Activated CD4-positive, alpha-beta memory T cell treated with anti-CD3 and anti-CD28 coated beads for 36 hours (primary cell): ENCODE results near the gene PUS7. TPM values are rescaled to one million over a fixed set of nuclear protein-coding genes. Genes with fewer than 3 reads are reported as not detected.
"Not testable (repeated sequence)": the region's sequence is repeated elsewhere in the genome, so short reads cannot be mapped to it uniquely, and the experiment has no call there.

Source experiments
- CTCF ChIA-PET: fragments of 350-600 bp; sonication (Branson Sonifier 250); formaldehyde crosslinking; loops from one replicate; lab custom pipeline; 2021; ENCODE audit warnings: antibody characterized with exemption, inconsistent platforms; lab: Charles Lee
- POLR2A ChIA-PET: fragments of 350-600 bp; sonication (Branson Sonifier 250); formaldehyde crosslinking; loops from one replicate; lab custom pipeline; 2021; ENCODE audit warnings: antibody characterized with exemption; lab: Charles Lee
- DNase-seq: peaks from one replicate; pipeline ENCODE4 v3.0.0-alpha.2; 2020
- H3K27ac Mint-ChIP-seq: one replicate; pipeline ENCODE4 v1.8.0; 2021; ENCODE audit warnings: mixed read lengths
- H3K27me3 Mint-ChIP-seq: one replicate; pipeline ENCODE4 v1.8.0; 2021; ENCODE audit warnings: mixed read lengths
- H3K36me3 Mint-ChIP-seq: one replicate; pipeline ENCODE4 v1.8.0; 2021; ENCODE audit warnings: mixed read lengths
- H3K4me1 Mint-ChIP-seq: one replicate; pipeline ENCODE4 v1.8.0; 2021; ENCODE audit warnings: low read depth, mixed read lengths
- H3K4me3 Mint-ChIP-seq: one replicate; pipeline ENCODE4 v1.8.0; 2021; ENCODE audit warnings: mild to moderate bottlenecking, mixed read lengths
- H3K9me3 Mint-ChIP-seq: one replicate; pipeline ENCODE4 v1.8.0; 2021; ENCODE audit warnings: mixed read lengths
- intact Hi-C: fragments of 100-400 bp; cut with micrococcal nuclease; formaldehyde crosslinking; loops from one replicate; pipeline ENCODE4 v1.15.1; 2023
- total RNA-seq, 2 experiments: library from RNA; stranded (reverse); gene quantifications; one replicate each; pipeline ENCODE4 v1.2.3, GENCODE V29; 2021

Gene PUS7
- total RNA-seq, 2 experiments from 2014 or later, result 16.9 to 20.3 TPM

DNA sequence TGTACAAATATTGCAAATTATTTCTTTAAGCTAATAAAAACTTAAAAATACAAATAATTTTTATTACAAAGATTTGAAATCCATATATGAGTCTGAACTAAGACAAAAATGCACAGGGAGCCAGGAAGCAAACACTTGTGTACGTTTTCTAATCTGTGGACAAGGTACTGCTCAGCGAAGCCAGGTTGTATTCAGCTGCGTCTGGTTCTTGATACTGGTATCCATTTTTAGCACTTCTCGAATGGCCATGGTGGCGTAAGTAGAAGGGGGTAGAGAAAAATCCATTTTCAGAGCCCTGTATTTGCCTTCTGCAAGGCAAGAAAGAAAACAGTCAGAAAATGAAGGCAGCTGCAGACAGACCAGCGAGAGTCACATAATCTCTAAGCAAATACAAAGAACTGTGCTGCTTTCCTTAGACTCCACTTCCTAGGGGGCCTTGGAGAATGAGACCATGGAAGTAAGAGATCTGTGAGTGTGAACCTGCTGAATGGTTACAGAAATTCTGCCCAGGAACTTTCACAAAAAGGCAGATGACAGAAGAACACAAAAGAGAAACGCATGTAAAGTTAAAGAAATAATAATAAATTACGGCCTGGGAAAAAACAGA is 64.3 kb downstream of the PUS7 start:
- Mint-ChIP-seq H3K27me3 (no peaks in the 10 kb centered on the region), H3K4me3 (no peak overlapping the region), H3K27ac (no peak overlapping the region), H3K4me1 (no peaks in the 10 kb centered on the region), H3K36me3 (peaks cover 26% of the 10 kb centered on the region), H3K9me3 (no peaks in the 10 kb centered on the region)
- ChIA-PET CTCF (no interaction called here), POLR2A (interaction anchor here (0.7 kb wide), 1 partner anchor 1611 kb away, joined by 4 read pairs; no protein-coding TSS in a partner anchor)
- intact Hi-C loops, result no loop called here
- no peak for DNase-seq

- H3K4me1 Mint-ChIP-seq, result peaks cover 10% of the 10 kb centered on the region
- H3K27me3 Mint-ChIP-seq, result no peaks in the 10 kb centered on the region
- no peaks in the 10 kb centered on the region for H3K9me3 Mint-ChIP-seq
- ChIA-PET POLR2A (no interaction called here), CTCF (no interaction called here)
- H3K4me3 Mint-ChIP-seq, result no peak overlapping the region
- DNase-seq, result no peak
- H3K36me3 Mint-ChIP-seq, result peaks cover 17% of the 10 kb centered on the region
- no peak overlapping the region for H3K27ac Mint-ChIP-seq
- intact Hi-C loops, result no loop called here
Measured at GRCh38 chr7:105454921-105455320, 67.2 kb downstream of the PUS7 start.

- CTCF ChIA-PET, result no interaction called here
- peaks cover 17% of the 10 kb centered on the region for H3K36me3 Mint-ChIP-seq
- POLR2A ChIA-PET, result interaction anchor here (1.1 kb wide), 1 partner anchor 15 kb away, joined by 4 read pairs; no protein-coding TSS in a partner anchor
- intact Hi-C loops, result no loop called here
- H3K9me3 Mint-ChIP-seq, result no peaks in the 10 kb centered on the region
- H3K4me1 Mint-ChIP-seq, result peaks cover 14% of the 10 kb centered on the region
- no peak for DNase-seq
- H3K4me3 Mint-ChIP-seq, result no peak overlapping the region
- H3K27me3 Mint-ChIP-seq, result no peaks in the 10 kb centered on the region
- no peak overlapping the region for H3K27ac Mint-ChIP-seq
Measured at GRCh38 chr7:105454095-105454747, 67.8 kb downstream of the PUS7 start.

- no peaks in the 10 kb centered on the region for H3K27me3 Mint-ChIP-seq
- peaks cover 30% of the 10 kb centered on the region for H3K4me1 Mint-ChIP-seq
- intact Hi-C loops, result no loop called here
- no peak overlapping the region for H3K4me3 Mint-ChIP-seq
- H3K9me3 Mint-ChIP-seq, result no peaks in the 10 kb centered on the region
- H3K36me3 Mint-ChIP-seq, result peaks cover 7% of the 10 kb centered on the region
- DNase-seq, result no peak
- POLR2A ChIA-PET, result no interaction called here
- no peak overlapping the region for H3K27ac Mint-ChIP-seq
- CTCF ChIA-PET, result no interaction called here
Measured at GRCh38 chr7:105452085-105452484, 70.0 kb downstream of the PUS7 start.

DNA sequence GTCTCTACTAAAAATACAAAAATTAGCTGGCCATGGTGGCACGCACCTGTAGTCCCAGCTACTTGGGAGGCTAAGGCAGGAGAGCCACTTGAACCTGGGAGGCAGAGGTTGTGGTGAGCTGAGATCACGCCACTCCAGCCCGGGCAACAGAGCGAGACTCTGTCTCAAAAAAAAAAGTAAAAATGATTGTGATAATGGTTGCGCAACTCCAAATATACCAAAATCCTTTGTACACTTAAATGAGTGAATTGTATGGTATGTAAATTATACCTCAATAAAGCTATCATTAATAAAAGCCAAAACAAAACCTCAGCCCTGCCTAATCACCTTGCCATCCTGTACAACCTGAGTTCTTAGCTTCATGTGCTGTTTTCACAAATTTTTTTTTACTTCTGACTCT is 71.2 kb downstream of the PUS7 start:
- intact Hi-C loops, H3K9me3 Mint-ChIP-seq, H3K27ac Mint-ChIP-seq, DNase-seq, H3K27me3 Mint-ChIP-seq, POLR2A ChIA-PET, H3K36me3 Mint-ChIP-seq, H3K4me3 Mint-ChIP-seq: not testable (repeated sequence)
- H3K4me1 Mint-ChIP-seq, result peaks cover 30% of the 10 kb centered on the region
- CTCF ChIA-PET, result interaction anchor here (0.7 to 1.1 kb wide), 3 partner anchors 21 to 576 kb away, joined by 3 to 7 read pairs (median 3); no protein-coding TSS in a partner anchor

GRCh38 chr7:105450177-105450861 is 71.8 kb downstream of the PUS7 start:
- ChIA-PET POLR2A (no interaction called here), CTCF (interaction anchor here (0.7 to 1.1 kb wide), 2 partner anchors 21 to 278 kb away, joined by 3 to 7 read pairs; no protein-coding TSS in a partner anchor)
- no peak overlapping the region for H3K4me3 Mint-ChIP-seq
- peak overlapping the region; percentile 24 for H3K27ac Mint-ChIP-seq
- H3K36me3 Mint-ChIP-seq, result no peaks in the 10 kb centered on the region
- H3K27me3 Mint-ChIP-seq, result no peaks in the 10 kb centered on the region
- intact Hi-C loops, result no loop called here
- DNase-seq, result no peak
- H3K4me1 Mint-ChIP-seq, result peaks cover 30% of the 10 kb centered on the region
- no peaks in the 10 kb centered on the region for H3K9me3 Mint-ChIP-seq

- Mint-ChIP-seq H3K27me3 (no peaks in the 10 kb centered on the region), H3K9me3 (no peaks in the 10 kb centered on the region), H3K4me3 (no peak overlapping the region), H3K4me1 (peaks cover 36% of the 10 kb centered on the region), H3K36me3 (no peaks in the 10 kb centered on the region), H3K27ac (peak overlapping the region; percentile 51)
- ChIA-PET POLR2A (no interaction called here), CTCF (no interaction called here)
- intact Hi-C loops, result no loop called here
- DNase-seq, result no peak
Measured at GRCh38 chr7:105448181-105448580, 73.9 kb downstream of the PUS7 start.

DNA sequence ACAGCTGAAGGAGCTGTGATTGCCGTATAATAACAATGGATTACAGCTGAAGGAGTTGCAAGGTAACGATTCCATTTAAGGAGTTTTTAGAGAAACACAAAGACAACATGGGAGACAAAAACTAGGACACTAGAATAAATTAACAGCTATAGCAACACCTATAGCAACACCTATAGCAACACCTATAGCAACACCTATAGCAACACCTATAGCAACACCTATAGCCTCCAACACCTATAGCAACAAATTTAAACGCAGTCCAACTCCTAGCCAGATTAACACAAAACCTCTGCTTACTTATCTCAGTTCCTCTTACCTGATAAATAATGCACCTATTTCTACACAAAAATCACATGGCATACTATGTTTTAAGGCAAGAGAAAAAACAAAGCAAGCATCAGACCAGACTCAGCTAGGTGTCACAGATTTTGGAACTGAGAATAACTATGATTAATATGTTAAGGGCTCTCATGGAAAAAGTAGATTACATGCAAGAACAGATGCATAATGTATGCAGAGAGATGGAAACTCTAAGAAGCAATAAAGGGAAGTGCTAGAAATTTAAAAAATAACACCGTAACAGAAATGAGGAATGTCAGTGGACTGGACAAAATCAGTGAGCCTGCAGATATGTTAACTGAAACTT is 77.6 kb downstream of the PUS7 start:
- no peaks in the 10 kb centered on the region for H3K36me3 Mint-ChIP-seq
- no peaks in the 10 kb centered on the region for H3K27me3 Mint-ChIP-seq
- no peak overlapping the region for H3K4me3 Mint-ChIP-seq
- ChIA-PET CTCF (interaction anchor here (1.9 kb wide), 1 partner anchor 14 kb away, joined by 7 read pairs; no protein-coding TSS in a partner anchor), POLR2A (no interaction called here)
- H3K27ac Mint-ChIP-seq, result no peak overlapping the region
- DNase-seq, result no peak
- H3K4me1 Mint-ChIP-seq, result peaks cover 24% of the 10 kb centered on the region
- intact Hi-C loops, result no loop called here
- H3K9me3 Mint-ChIP-seq, result no peaks in the 10 kb centered on the region

GRCh38 chr7:105442214-105442613 is 79.9 kb downstream of the PUS7 start:
- H3K4me3 Mint-ChIP-seq, CTCF ChIA-PET, intact Hi-C loops, H3K9me3 Mint-ChIP-seq, H3K27me3 Mint-ChIP-seq, DNase-seq, H3K36me3 Mint-ChIP-seq, H3K27ac Mint-ChIP-seq: not testable (repeated sequence)
- POLR2A ChIA-PET, result interaction anchor here (0.6 kb wide), 1 partner anchor 343 kb away, joined by 4 read pairs; no protein-coding TSS in a partner anchor
- H3K4me1 Mint-ChIP-seq, result peaks cover 16% of the 10 kb centered on the region

GRCh38 chr7:105439174-105439893 is 82.7 kb downstream of the PUS7 start:
- H3K27me3 Mint-ChIP-seq, result no peaks in the 10 kb centered on the region
- ChIA-PET POLR2A (interaction anchor here (0.7 to 0.9 kb wide), 2 partner anchors 13 to 14 kb away, joined by 3 to 4 read pairs; no protein-coding TSS in a partner anchor), CTCF (interaction anchor here (1.6 kb wide), 1 partner anchor 9 kb away, joined by 6 read pairs; no protein-coding TSS in a partner anchor)
- H3K36me3 Mint-ChIP-seq, result no peaks in the 10 kb centered on the region
- H3K9me3 Mint-ChIP-seq, result no peaks in the 10 kb centered on the region
- peak; percentile 46 for DNase-seq
- intact Hi-C loops, result loop anchor here (10.0 kb wide), 1 partner anchor 45 kb away; no protein-coding TSS in a partner anchor
- peak overlapping the region; percentile 28 for H3K27ac Mint-ChIP-seq
- no peak overlapping the region for H3K4me3 Mint-ChIP-seq
- peaks cover 11% of the 10 kb centered on the region for H3K4me1 Mint-ChIP-seq

- CTCF ChIA-PET, result interaction anchor here (1.6 kb wide), 1 partner anchor 9 kb away, joined by 6 read pairs; no protein-coding TSS in a partner anchor
- Mint-ChIP-seq H3K27me3 (no peaks in the 10 kb centered on the region), H3K36me3 (no peaks in the 10 kb centered on the region), H3K4me1 (peaks cover 11% of the 10 kb centered on the region), H3K9me3 (no peaks in the 10 kb centered on the region), H3K4me3 (no peak overlapping the region), H3K27ac (peak overlapping the region; percentile 28)
- POLR2A ChIA-PET, result interaction anchor here (0.7 to 0.9 kb wide), 2 partner anchors 13 to 15 kb away, joined by 3 to 4 read pairs; no protein-coding TSS in a partner anchor
- DNase-seq, result no peak
- intact Hi-C loops, result loop anchor here (10.0 kb wide), 1 partner anchor 46 kb away; no protein-coding TSS in a partner anchor
Measured at GRCh38 chr7:105438847-105439173, 83.3 kb downstream of the PUS7 start.
